PC-3 (cell line): ENCODE data around the gene IFT22. TPM values are rescaled to one million over a fixed set of nuclear protein-coding genes. Genes with fewer than 3 reads are reported as not detected.

Source experiments
- ATAC-seq: fragments of 200-7000 bp; cut with Tn5 transposase; 2 replicates; pipeline ENCODE4 v1.9.1; 2020; ENCODE audit warnings: mild to moderate bottlenecking, moderate library complexity
- BruUV-seq: library from RNA; stranded (reverse); fragments of 400-500 nt; replicated peaks from 2 replicates; lab custom pipeline; 2021; lab: Mats Ljungman, UMichigan
- CTCF ChIA-PET: fragments of 300-600 bp; sonication (Branson Sonifier 250); formaldehyde crosslinking; loops from one replicate; lab custom pipeline; 2022; ENCODE audit warnings: antibody characterized with exemption; lab: Charles Lee
- POLR2A ChIA-PET: fragments of 300-600 bp; sonication (Branson Sonifier 250); formaldehyde crosslinking; loops from one replicate; lab custom pipeline; 2022; ENCODE audit warnings: antibody characterized with exemption; ENCODE audit not compliant: unreplicated experiment; lab: Charles Lee
- DNase-seq: peaks from one replicate; pipeline ENCODE4 v3.0.0-alpha.2; 2015
- H2AFZ ChIP-seq: fragments of 300-600 bp; sonication (generic); 2 replicates; pipeline ENCODE4 v1.6.0; 2016; ENCODE audit warnings: antibody characterized with exemption, low read length
- H3F3A ChIP-seq: fragments of 300-600 bp; sonication (generic); one replicate; pipeline ENCODE4 v1.6.0; 2017; ENCODE audit warnings: antibody characterized with exemption, low read length, control low read depth, mild to moderate bottlenecking; ENCODE audit not compliant: unreplicated experiment
- H3K27ac ChIP-seq: fragments of 300-600 bp; sonication (generic); 2 replicates; pipeline ENCODE4 v1.5.1; 2016; ENCODE audit warnings: mild to moderate bottlenecking, low read length
- H3K27me3 ChIP-seq: fragments of 300-600 bp; sonication (generic); 2 replicates; pipeline ENCODE4 v1.6.1; 2016; ENCODE audit warnings: low read length, mixed read lengths
- H3K36me3 ChIP-seq: fragments of 300-600 bp; sonication (generic); 2 replicates; pipeline ENCODE4 v1.6.1; 2016; ENCODE audit warnings: low read depth, mixed run types, low read length, mixed read lengths
- H3K4me1 ChIP-seq: fragments of 300-600 bp; sonication (generic); 2 replicates; pipeline ENCODE4 v1.5.1; 2016; ENCODE audit warnings: low read length; ENCODE audit not compliant: insufficient read depth
- H3K4me2 ChIP-seq: fragments of 300-600 bp; sonication (generic); 2 replicates; pipeline ENCODE4 v1.6.0; 2016; ENCODE audit warnings: low read length
- H3K4me3 ChIP-seq: fragments of 300-600 bp; sonication (generic); 2 replicates; pipeline ENCODE4 v1.5.1; 2016; ENCODE audit warnings: mild to moderate bottlenecking, low read length, mixed read lengths
- H3K79me2 ChIP-seq: fragments of 300-600 bp; sonication (generic); 2 replicates; pipeline ENCODE4 v1.6.1; 2017; ENCODE audit warnings: low read length, mixed read lengths
- H3K9ac ChIP-seq: fragments of 300-600 bp; sonication (generic); 2 replicates; pipeline ENCODE4 v1.6.0; 2016; ENCODE audit warnings: mild to moderate bottlenecking, low read length
- H3K9me2 ChIP-seq: fragments of 300-600 bp; sonication (generic); replicated peaks from 2 replicates; pipeline ENCODE4 v1.6.1; 2016; ENCODE audit warnings: mixed run types, low read length, mixed read lengths
- H3K9me3 ChIP-seq: fragments of 300-600 bp; sonication (generic); 2 replicates; pipeline ENCODE4 v1.6.1; 2016; ENCODE audit warnings: low read length, mixed read lengths
- H4K20me1 ChIP-seq: fragments of 300-600 bp; sonication (generic); 2 replicates; pipeline ENCODE4 v1.6.1; 2016; ENCODE audit warnings: low read length, mixed read lengths
- EZH2 ChIP-seq: fragments of 300-600 bp; sonication (generic); IDR thresholded peaks from one replicate; pipeline ENCODE4 v1.6.1; 2017; ENCODE audit warnings: antibody characterized with exemption, mild to moderate bottlenecking, low read length; ENCODE audit not compliant: unreplicated experiment
- EZH2phosphoT487 ChIP-seq: fragments of 300-600 bp; sonication (generic); IDR thresholded peaks from 2 replicates; pipeline ENCODE4 v1.6.1; 2018; ENCODE audit warnings: mild to moderate bottlenecking, antibody characterized with exemption, low read length, borderline replicate concordance
- intact Hi-C: fragments of 100-400 bp; cut with micrococcal nuclease; formaldehyde crosslinking; loops from 2 replicates; pipeline ENCODE4 v1.9.0; 2023
- total RNA-seq: library from RNA; depleted of rRNA; stranded (reverse); fragments of >200 nt; gene quantifications from 2 replicates; pipeline ENCODE4 v1.2.3, GENCODE V29; 2014
- TF ChIP-seq, protein P1 (sequence below): fragments of 300-600 bp; sonication (generic); conservative IDR thresholded peaks from 2 replicates; pipeline ENCODE4 v1.5.1; 2017; ENCODE audit warnings: antibody characterized with exemption, low read depth, mild to moderate bottlenecking, low read length

IFT22 gene
- total RNA-seq, 1 experiment from 2014 or later = 32.8 TPM

DNA sequence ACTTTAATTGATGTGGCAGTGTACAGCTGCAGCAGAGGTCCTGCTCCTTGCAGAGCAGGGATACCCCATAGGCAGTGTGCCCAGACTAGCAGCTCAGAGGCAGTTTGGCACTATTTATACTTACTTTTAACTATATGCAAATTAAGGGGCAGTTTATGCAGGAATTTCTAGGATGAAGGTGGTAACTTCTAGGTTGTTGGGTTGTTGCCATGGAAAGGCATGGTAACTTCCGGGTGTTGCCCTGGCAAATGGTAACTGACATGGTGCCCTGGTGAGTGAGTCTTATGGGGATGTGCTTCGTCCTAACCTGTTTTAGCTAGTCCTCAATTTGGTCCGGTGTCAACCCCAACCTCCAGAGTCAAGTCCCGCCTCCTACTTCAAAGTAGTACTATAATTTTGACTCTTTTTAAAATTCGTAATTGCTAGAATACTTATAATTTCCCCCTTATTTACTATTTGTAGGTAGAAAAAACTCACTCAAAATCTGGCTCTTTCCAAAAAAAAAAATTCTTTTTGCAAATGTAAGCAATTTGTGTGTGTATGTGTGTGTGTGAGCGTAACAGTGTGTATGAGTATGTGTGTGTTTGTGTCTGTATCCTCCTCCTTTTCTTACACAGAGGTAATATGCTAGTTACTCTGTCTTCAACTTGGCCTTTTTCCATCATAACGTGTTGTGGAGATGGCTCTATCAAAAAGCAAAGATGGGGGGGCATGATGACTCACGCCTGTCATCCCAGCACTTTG, 47.0 kb upstream of the IFT22 start:
- H2AFZ ChIP-seq = no peak overlapping the region
- intact Hi-C loops = no loop called here
- H4K20me1 ChIP-seq = no peaks in the 10 kb centered on the region
- H3K9me2 ChIP-seq = no peaks in the 10 kb centered on the region
- H3K9me3 ChIP-seq = no peaks in the 10 kb centered on the region
- no peak overlapping the region for H3K27ac ChIP-seq
- H3K9ac ChIP-seq = no peak overlapping the region
- no peaks in the 10 kb centered on the region for H3K4me1 ChIP-seq
- H3K79me2 ChIP-seq = no peaks in the 10 kb centered on the region
- CTCF ChIA-PET = no interaction called here
- H3F3A ChIP-seq = no peaks in the 10 kb centered on the region
- H3K36me3 ChIP-seq = no peaks in the 10 kb centered on the region
- no peak overlapping the region for H3K4me3 ChIP-seq
- TF ChIP-seq EZH2phosphoT487 = no peak
- TF ChIP-seq EZH2 = no peak
- TF ChIP-seq, protein P1, sequence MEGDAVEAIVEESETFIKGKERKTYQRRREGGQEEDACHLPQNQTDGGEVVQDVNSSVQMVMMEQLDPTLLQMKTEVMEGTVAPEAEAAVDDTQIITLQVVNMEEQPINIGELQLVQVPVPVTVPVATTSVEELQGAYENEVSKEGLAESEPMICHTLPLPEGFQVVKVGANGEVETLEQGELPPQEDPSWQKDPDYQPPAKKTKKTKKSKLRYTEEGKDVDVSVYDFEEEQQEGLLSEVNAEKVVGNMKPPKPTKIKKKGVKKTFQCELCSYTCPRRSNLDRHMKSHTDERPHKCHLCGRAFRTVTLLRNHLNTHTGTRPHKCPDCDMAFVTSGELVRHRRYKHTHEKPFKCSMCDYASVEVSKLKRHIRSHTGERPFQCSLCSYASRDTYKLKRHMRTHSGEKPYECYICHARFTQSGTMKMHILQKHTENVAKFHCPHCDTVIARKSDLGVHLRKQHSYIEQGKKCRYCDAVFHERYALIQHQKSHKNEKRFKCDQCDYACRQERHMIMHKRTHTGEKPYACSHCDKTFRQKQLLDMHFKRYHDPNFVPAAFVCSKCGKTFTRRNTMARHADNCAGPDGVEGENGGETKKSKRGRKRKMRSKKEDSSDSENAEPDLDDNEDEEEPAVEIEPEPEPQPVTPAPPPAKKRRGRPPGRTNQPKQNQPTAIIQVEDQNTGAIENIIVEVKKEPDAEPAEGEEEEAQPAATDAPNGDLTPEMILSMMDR = no peak
- H3K27me3 ChIP-seq = 0 out of 2 replicates have a peak, but pooled peaks cover 5% of the 10 kb centered on the region
- POLR2A ChIA-PET = no interaction called here
- H3K4me2 ChIP-seq = no peak overlapping the region
- ATAC-seq (no peak), DNase-seq (no peak)
- BruUV-seq = no TSS peak

DNA sequence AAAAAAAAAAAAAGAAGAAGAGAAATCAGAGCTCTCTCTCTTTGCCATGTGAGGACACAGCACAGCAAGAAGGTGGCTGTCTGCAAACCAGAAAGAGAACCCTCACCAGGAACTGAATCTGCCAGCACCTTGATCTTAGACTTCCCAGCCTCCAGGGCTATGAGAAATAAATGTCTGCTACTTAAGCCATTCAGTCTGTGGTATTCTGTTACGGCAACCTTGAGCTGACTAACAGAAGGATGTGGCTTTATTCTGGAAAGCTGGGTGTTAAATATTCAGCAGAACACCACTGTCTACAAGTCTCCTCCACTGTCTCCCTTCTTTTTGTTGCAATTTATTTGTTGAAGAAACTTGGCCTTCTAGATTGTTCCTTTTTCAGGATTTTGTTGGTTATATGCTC, 46.1 kb upstream of the IFT22 start:
- H4K20me1 ChIP-seq = no peaks in the 10 kb centered on the region
- H3K9ac ChIP-seq = no peak overlapping the region
- POLR2A ChIA-PET = no interaction called here
- H3K27me3 ChIP-seq = 0 out of 2 replicates have a peak, but pooled peaks cover 5% of the 10 kb centered on the region
- CTCF ChIA-PET = no interaction called here
- no peaks in the 10 kb centered on the region for H3K36me3 ChIP-seq
- DNase-seq (no peak), ATAC-seq (no peak)
- H2AFZ ChIP-seq = no peak overlapping the region
- no peaks in the 10 kb centered on the region for H3K9me2 ChIP-seq
- no peaks in the 10 kb centered on the region for H3K9me3 ChIP-seq
- intact Hi-C loops = no loop called here
- no peaks in the 10 kb centered on the region for H3K79me2 ChIP-seq
- TF ChIP-seq, protein P1 = no peak
- TF ChIP-seq EZH2phosphoT487 (no peak), EZH2 (no peak)
- H3K4me1 ChIP-seq = no peaks in the 10 kb centered on the region
- no peak overlapping the region for H3K4me2 ChIP-seq
- no peak overlapping the region for H3K4me3 ChIP-seq
- no peaks in the 10 kb centered on the region for H3F3A ChIP-seq
- no TSS peak for BruUV-seq
- H3K27ac ChIP-seq = no peak overlapping the region

DNA sequence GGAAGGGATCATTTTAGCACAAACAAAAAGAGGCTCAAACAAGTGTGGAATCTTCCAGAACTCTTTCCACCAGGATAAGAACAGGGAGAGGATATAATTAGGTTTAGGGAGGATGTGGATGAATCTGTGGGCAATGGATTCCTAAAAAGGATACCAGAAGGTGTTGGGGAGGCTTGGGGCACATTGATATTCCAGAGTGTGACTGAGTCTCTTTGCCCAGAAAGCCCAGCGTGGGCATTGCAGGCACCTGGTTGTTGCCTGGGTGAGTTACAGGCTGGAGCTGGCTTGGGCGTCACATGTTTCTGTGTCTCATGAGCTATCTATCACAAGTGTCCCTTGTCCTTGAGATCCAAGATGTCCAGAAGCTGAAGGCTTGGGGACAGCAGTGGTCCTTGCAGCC, 44.3 kb upstream of the IFT22 start:
- H3F3A ChIP-seq = no peaks in the 10 kb centered on the region
- DNase-seq = no peak
- H3K9me3 ChIP-seq = no peaks in the 10 kb centered on the region
- no peaks in the 10 kb centered on the region for H3K27me3 ChIP-seq
- H3K4me2 ChIP-seq = no peak overlapping the region
- no peak overlapping the region for H3K27ac ChIP-seq
- no peaks in the 10 kb centered on the region for H3K9me2 ChIP-seq
- H4K20me1 ChIP-seq = no peaks in the 10 kb centered on the region
- no peak for ATAC-seq
- CTCF ChIA-PET = interaction anchor here (1.0 kb wide), 1 partner anchor 74 kb away, joined by 3 read pairs; no protein-coding TSS in a partner anchor
- no peaks in the 10 kb centered on the region for H3K79me2 ChIP-seq
- no peak for TF ChIP-seq EZH2phosphoT487
- TF ChIP-seq, protein P1 = no peak
- TF ChIP-seq EZH2 = no peak
- no peaks in the 10 kb centered on the region for H3K4me1 ChIP-seq
- no peak overlapping the region for H3K9ac ChIP-seq
- no peak overlapping the region for H2AFZ ChIP-seq
- no peak overlapping the region for H3K4me3 ChIP-seq
- no peaks in the 10 kb centered on the region for H3K36me3 ChIP-seq
- POLR2A ChIA-PET = no interaction called here
- no TSS peak for BruUV-seq
- intact Hi-C loops = loop anchor here (2.0 kb wide), 2 partner anchors 141 to 173 kb away; no protein-coding TSS in a partner anchor
